ENCODE data around the gene HRAS.
A peak's percentile ranks its signal among the peaks of the same experiment; 100 is the strongest.

The HRAS gene

GRCh38 chr11:557328-558132 lies 22.2 kb upstream of the HRAS start:
- Histone ChIP-seq H3K4me3 (ENCODE audit: low read depth, low read length) (no peak overlapping the region), H3K4me1 (ENCODE audit: control insufficient read depth, insufficient read depth, low read length, unreplicated experiment) (peaks cover 5% of the 10 kb centered on the region), H3K79me2 (ENCODE audit: control insufficient read depth, insufficient read depth, low read length, unreplicated experiment) (no peaks in the 10 kb centered on the region), H3K36me3 (ENCODE audit: insufficient read depth, low read length) (no peaks in the 10 kb centered on the region), H3K27ac (ENCODE audit: low read depth, low read length) (no peak overlapping the region), H3K27me3 (ENCODE audit: insufficient read depth, low read length) (peaks cover 43% of the 10 kb centered on the region), H2AFZ (ENCODE audit: low read length, unreplicated experiment) (no peak overlapping the region)

DNA sequence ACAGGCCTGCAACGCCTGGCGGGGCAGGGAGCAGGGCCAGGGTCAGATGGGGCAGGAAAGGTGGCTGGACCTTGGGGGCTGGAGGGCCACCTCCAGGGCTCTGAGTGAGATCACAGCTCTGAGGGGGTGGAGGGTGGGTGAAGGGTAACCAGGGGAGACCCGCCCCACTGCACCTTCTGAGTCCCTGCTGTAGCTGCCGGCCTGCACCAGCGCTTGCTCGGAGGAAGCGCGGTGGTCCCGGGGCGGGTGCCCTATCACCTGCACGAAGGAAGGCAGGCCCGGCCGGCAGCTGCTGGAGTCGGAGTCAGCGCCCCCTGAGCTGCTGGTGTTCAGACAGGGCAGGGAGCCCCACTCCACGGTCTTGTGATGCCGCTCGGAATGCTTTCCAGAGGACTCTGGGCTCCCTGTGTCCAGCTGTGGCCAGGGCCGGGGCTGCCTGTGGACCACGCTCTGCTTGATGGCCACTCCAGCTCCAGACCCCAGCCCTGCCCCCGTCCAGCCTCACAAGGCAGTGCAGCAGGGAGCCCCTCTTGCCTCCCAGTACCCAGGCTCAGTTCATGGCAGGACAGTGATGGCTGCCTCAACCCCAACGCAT lies 21.4 kb upstream of the HRAS start:
- Histone ChIP-seq H3K4me3 (ENCODE audit: low read depth, low read length) (no peak overlapping the region), H3K79me2 (ENCODE audit: control insufficient read depth, insufficient read depth, low read length, unreplicated experiment) (no peaks in the 10 kb centered on the region), H3K27me3 (ENCODE audit: insufficient read depth, low read length) (peaks cover 43% of the 10 kb centered on the region), H2AFZ (ENCODE audit: low read length, unreplicated experiment) (no peak overlapping the region), H3K27ac (ENCODE audit: low read depth, low read length) (no peak overlapping the region), H3K36me3 (ENCODE audit: insufficient read depth, low read length) (no peaks in the 10 kb centered on the region), H3K4me1 (ENCODE audit: control insufficient read depth, insufficient read depth, low read length, unreplicated experiment) (peaks cover 7% of the 10 kb centered on the region)

DNA sequence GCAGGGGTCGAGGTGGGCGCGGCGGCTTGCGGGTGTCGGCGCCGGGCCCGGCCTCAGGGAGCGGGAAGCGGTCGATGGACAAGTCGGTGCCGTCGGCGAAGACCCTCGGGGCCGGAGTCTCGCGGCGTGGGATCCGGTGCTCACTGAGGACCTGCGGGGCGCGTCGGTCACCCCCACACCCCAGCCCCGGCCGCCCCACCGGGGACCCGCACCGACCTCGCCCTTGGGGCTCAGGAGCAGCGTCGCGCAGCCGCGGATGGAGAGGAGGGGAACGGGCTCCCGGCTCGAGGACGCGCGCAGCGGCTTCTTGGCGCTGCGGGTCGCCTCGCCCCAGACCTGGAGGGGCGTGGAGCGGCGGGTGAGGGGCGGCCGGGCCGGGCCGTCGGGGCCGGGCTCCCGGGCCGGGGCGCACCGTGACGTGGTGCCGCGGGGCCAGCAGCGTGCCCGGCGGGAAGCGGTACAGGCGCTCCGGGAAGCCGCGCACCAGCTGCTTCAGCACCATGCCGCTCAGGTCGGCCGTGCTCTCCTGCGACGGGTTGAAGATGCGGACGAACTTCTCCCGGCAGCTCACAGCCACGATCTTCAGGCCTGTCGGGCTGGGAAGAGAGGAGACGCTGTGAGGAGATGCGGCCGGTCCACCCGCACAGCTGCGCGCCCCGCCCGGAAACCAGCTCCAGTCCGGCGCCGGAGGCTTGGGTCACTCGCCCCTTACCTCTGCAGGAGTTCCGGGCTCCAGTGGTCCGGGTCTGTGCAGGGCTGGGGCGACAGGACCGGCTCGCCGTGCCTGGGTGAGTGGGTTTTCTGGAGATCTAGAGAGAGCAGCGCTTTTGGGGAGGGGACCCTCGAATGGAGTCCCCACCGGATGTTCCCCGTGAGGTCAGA lies 20.6 kb upstream of the HRAS start:
- Histone ChIP-seq H3K36me3 (ENCODE audit: insufficient read depth, low read length) (no peaks in the 10 kb centered on the region), H3K4me1 (ENCODE audit: control insufficient read depth, insufficient read depth, low read length, unreplicated experiment) (peaks cover 4% of the 10 kb centered on the region), H3K27ac (ENCODE audit: low read depth, low read length) (no peak overlapping the region), H3K27me3 (ENCODE audit: insufficient read depth, low read length) (peaks cover 43% of the 10 kb centered on the region), H2AFZ (ENCODE audit: low read length, unreplicated experiment) (no peak overlapping the region), H3K4me3 (ENCODE audit: low read depth, low read length) (no peak overlapping the region), H3K79me2 (ENCODE audit: control insufficient read depth, insufficient read depth, low read length, unreplicated experiment) (no peaks in the 10 kb centered on the region)

- H2AFZ ChIP-seq (ENCODE audit: low read length, unreplicated experiment) = no peak overlapping the region
Observed at GRCh38 chr11:555227-555779, 19.9 kb upstream of the HRAS start.

GRCh38 chr11:554428-555226 lies 19.3 kb upstream of the HRAS start:
- H3K27me3 ChIP-seq (ENCODE audit: insufficient read depth, low read length) = peaks cover 43% of the 10 kb centered on the region
- peaks cover 4% of the 10 kb centered on the region for H3K4me1 ChIP-seq (ENCODE audit: control insufficient read depth, insufficient read depth, low read length, unreplicated experiment)
- H3K27ac ChIP-seq (ENCODE audit: low read depth, low read length) = no peak overlapping the region
- peak overlapping the region; percentile 25; the same call in 1 of the 2 replicates for H3K4me3 ChIP-seq (ENCODE audit: low read depth, low read length)
- no peaks in the 10 kb centered on the region for H3K79me2 ChIP-seq (ENCODE audit: control insufficient read depth, insufficient read depth, low read length, unreplicated experiment)
- no peak overlapping the region for H2AFZ ChIP-seq (ENCODE audit: low read length, unreplicated experiment)
- no peaks in the 10 kb centered on the region for H3K36me3 ChIP-seq (ENCODE audit: insufficient read depth, low read length)

More at GRCh38 chr11:555227-555779, 19.9 kb upstream of the HRAS start:
- Histone ChIP-seq H3K27ac (ENCODE audit: low read depth, low read length) (no peak overlapping the region), H3K79me2 (ENCODE audit: control insufficient read depth, insufficient read depth, low read length, unreplicated experiment) (no peaks in the 10 kb centered on the region), H3K4me1 (ENCODE audit: control insufficient read depth, insufficient read depth, low read length, unreplicated experiment) (peaks cover 4% of the 10 kb centered on the region), H3K27me3 (ENCODE audit: insufficient read depth, low read length) (peaks cover 43% of the 10 kb centered on the region), H3K4me3 (ENCODE audit: low read depth, low read length) (no peak overlapping the region), H3K36me3 (ENCODE audit: insufficient read depth, low read length) (no peaks in the 10 kb centered on the region)

DNA sequence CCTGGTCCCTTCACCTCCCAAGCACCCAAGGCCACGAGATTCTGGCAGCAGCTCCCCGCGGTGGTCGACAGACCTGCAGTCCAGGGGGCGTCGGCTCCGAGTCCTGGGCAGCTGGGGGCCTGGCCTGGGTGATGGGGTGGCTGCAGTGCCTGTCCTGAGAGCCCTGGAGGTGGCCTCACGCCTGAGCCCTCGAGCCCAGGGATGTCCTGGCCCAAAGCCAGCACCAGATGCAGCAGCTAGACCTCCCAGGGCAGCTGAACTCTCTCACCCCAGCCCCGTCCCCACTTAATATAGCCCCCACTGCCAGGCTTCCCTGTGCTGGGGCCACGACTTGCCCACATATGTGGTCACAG lies 18.6 kb upstream of the HRAS start:
- no peak overlapping the region for H2AFZ ChIP-seq (ENCODE audit: low read length, unreplicated experiment)
- H3K4me1 ChIP-seq (ENCODE audit: control insufficient read depth, insufficient read depth, low read length, unreplicated experiment) = peaks cover 4% of the 10 kb centered on the region
- H3K27ac ChIP-seq (ENCODE audit: low read depth, low read length) = no peak overlapping the region
- H3K4me3 ChIP-seq (ENCODE audit: low read depth, low read length) = no peak overlapping the region
- H3K27me3 ChIP-seq (ENCODE audit: insufficient read depth, low read length) = peaks cover 43% of the 10 kb centered on the region
- no peaks in the 10 kb centered on the region for H3K36me3 ChIP-seq (ENCODE audit: insufficient read depth, low read length)
- no peaks in the 10 kb centered on the region for H3K79me2 ChIP-seq (ENCODE audit: control insufficient read depth, insufficient read depth, low read length, unreplicated experiment)

DNA sequence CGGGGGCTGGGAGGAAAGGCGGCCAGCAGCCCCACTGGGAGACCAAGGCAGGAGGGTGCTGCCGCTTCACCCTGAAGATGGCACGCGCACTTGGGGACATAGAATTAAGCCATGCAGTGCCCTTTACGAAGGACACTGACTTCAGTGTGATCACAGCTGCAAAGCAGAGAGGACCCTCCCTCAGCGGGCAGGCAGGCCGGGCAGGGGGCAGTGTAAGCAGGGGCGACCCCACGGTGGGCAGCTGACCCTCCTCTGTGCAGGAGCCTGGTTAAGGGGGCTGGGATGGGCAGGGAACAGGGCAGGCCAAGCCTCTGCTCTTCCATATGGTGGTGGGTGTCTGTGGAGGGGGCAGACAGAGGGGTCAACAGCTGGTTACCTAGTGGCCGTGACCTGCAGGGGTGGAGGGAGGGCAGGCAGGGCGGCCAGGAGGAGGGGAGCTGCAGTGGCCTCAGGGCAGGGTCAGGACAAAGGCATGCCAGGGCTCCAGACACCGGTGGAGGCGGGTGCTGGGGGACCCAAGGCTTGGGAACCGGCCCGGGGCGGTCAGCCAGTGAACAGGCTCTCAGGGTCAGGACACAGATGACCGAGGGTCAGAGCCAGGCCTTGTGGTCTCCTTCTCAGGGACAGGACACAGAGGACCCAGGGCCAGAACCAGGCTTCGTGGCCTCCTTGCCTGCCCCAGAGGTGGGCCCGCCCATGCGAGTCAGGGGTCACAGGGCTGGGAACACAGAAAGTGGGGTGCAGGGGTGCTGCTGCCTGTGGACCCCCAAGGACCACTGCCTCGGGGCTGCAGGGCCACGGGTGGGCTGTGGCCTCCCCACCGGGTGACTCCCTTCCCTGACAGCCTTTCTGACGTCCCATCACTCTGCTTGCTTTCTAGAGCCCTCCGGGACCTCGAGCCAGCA lies 18.0 kb upstream of the HRAS start:
- H3K4me3 ChIP-seq (ENCODE audit: low read depth, low read length) = no peak overlapping the region
- no peaks in the 10 kb centered on the region for H3K79me2 ChIP-seq (ENCODE audit: control insufficient read depth, insufficient read depth, low read length, unreplicated experiment)
- no peak overlapping the region for H2AFZ ChIP-seq (ENCODE audit: low read length, unreplicated experiment)
- H3K27ac ChIP-seq (ENCODE audit: low read depth, low read length) = no peak overlapping the region
- peaks cover 41% of the 10 kb centered on the region for H3K27me3 ChIP-seq (ENCODE audit: insufficient read depth, low read length)
- H3K36me3 ChIP-seq (ENCODE audit: insufficient read depth, low read length) = no peaks in the 10 kb centered on the region
- H3K4me1 ChIP-seq (ENCODE audit: control insufficient read depth, insufficient read depth, low read length, unreplicated experiment) = peaks cover 4% of the 10 kb centered on the region

- Histone ChIP-seq H3K79me2 (ENCODE audit: control insufficient read depth, insufficient read depth, low read length, unreplicated experiment) (no peaks in the 10 kb centered on the region), H2AFZ (ENCODE audit: low read length, unreplicated experiment) (no peak overlapping the region), H3K27ac (ENCODE audit: low read depth, low read length) (no peak overlapping the region), H3K36me3 (ENCODE audit: insufficient read depth, low read length) (no peaks in the 10 kb centered on the region), H3K27me3 (ENCODE audit: insufficient read depth, low read length) (peaks cover 24% of the 10 kb centered on the region), H3K4me3 (ENCODE audit: low read depth, low read length) (no peak overlapping the region), H3K4me1 (ENCODE audit: control insufficient read depth, insufficient read depth, low read length, unreplicated experiment) (peaks cover 4% of the 10 kb centered on the region)
Observed at GRCh38 chr11:551596-551995, 16.2 kb upstream of the HRAS start.

- Histone ChIP-seq H3K4me1 (ENCODE audit: control insufficient read depth, insufficient read depth, low read length, unreplicated experiment) (peaks cover 4% of the 10 kb centered on the region), H3K4me3 (ENCODE audit: low read depth, low read length) (no peak overlapping the region), H3K79me2 (ENCODE audit: control insufficient read depth, insufficient read depth, low read length, unreplicated experiment) (no peaks in the 10 kb centered on the region), H2AFZ (ENCODE audit: low read length, unreplicated experiment) (no peak overlapping the region), H3K36me3 (ENCODE audit: insufficient read depth, low read length) (no peaks in the 10 kb centered on the region), H3K27me3 (ENCODE audit: insufficient read depth, low read length) (peaks cover 19% of the 10 kb centered on the region; the same call in 1 of the 2 replicates), H3K27ac (ENCODE audit: low read depth, low read length) (no peak overlapping the region)
Observed at GRCh38 chr11:551131-551530, 15.8 kb upstream of the HRAS start.

All from ACC112 (cell line).